Keratinocyte (primary cell): ENCODE measurements around the gene TBC1D25.

ENCODE experiments used
- EZH2 ChIP-seq: IDR thresholded peaks from one replicate; pipeline ENCODE4 v1.6.1; 2012; ENCODE audit warnings: inconsistent platforms, mild to moderate bottlenecking, low read length, moderate library complexity
- TF ChIP-seq, protein P1 (sequence below), 3 experiments: IDR thresholded peaks in 1 of 3; conservative IDR thresholded peaks in 1 of 3; optimal IDR thresholded peaks in 1 of 3; 2 replicates in 2 of 3; 3 replicates in 1 of 3; pipeline versions ENCODE3 to v1.5.1; 2011; ENCODE audit warnings: low read length in 3 of 3, mild to moderate bottlenecking in 3 of 3, moderate library complexity in 2 of 3, control low read depth in 1 of 3, inconsistent platforms in 1 of 3; ENCODE audit not compliant: insufficient read depth in 2 of 3; ENCODE audit errors: extremely low read depth in 1 of 3

- TF ChIP-seq, protein P1, sequence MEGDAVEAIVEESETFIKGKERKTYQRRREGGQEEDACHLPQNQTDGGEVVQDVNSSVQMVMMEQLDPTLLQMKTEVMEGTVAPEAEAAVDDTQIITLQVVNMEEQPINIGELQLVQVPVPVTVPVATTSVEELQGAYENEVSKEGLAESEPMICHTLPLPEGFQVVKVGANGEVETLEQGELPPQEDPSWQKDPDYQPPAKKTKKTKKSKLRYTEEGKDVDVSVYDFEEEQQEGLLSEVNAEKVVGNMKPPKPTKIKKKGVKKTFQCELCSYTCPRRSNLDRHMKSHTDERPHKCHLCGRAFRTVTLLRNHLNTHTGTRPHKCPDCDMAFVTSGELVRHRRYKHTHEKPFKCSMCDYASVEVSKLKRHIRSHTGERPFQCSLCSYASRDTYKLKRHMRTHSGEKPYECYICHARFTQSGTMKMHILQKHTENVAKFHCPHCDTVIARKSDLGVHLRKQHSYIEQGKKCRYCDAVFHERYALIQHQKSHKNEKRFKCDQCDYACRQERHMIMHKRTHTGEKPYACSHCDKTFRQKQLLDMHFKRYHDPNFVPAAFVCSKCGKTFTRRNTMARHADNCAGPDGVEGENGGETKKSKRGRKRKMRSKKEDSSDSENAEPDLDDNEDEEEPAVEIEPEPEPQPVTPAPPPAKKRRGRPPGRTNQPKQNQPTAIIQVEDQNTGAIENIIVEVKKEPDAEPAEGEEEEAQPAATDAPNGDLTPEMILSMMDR (optimal IDR thresholded peaks at IDR 0.05 in 1 of 3, IDR thresholded peaks at IDR 0.05 in 1 of 3, conservative IDR thresholded peaks at IDR 0.05 in 1 of 3; ENCODE audit: extremely low read depth in 1 of 3, insufficient read depth in 2 of 3, low read length in 3 of 3): no peak
- no peak for TF ChIP-seq EZH2
Measured at GRCh38 chrX:48522291-48522690, 17.2 kb upstream of the TBC1D25 start.
